ENCODE results near the gene CLDND2. TPM values are rescaled to one million over a fixed set of nuclear protein-coding genes. Genes with fewer than 3 reads are reported as not detected.

The CLDND2 gene
- total RNA-seq, 1 donor from 2014 or later, result not detected

DNA sequence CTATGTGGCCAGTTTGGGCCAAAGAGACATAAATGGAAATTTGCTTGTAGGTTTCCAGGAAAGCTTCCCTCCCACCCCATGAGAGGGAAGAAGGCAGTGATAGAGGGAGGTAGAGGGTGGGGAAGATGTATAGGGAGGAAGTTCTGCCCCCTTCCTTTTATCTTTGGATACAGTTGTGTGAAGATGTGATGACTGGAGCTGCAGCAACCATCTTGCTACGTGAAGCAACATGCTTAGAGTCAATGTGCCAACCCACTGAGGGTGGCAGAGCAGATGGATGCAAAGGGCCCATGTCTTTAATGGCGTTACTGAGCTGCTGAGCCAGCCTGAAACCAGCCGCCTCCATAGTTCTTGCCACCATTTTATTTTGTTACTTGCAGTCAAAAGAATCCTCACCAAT lies 37.6 kb downstream of the CLDND2 start:
- no peak for DNase-seq

DNA sequence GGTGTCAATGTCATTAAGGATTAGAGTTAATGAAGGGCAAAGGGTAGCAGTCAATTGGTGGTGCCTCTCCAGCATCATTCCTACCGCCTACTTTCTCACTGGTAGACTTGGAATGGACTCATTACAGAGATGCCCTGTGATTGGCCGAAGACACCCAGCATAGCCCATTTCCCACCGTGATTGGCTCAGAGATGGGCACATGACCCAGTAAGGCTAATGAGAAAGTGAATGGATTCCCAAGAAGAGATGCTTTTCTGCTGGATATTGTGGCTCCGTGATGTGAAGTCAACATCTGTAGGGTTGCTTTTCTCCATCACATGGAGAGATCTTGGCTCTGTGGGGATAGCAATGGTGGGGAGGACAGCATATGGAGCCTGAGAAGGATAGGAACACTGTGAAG lies 38.4 kb downstream of the CLDND2 start:
- DNase-seq, result no peak

DNA sequence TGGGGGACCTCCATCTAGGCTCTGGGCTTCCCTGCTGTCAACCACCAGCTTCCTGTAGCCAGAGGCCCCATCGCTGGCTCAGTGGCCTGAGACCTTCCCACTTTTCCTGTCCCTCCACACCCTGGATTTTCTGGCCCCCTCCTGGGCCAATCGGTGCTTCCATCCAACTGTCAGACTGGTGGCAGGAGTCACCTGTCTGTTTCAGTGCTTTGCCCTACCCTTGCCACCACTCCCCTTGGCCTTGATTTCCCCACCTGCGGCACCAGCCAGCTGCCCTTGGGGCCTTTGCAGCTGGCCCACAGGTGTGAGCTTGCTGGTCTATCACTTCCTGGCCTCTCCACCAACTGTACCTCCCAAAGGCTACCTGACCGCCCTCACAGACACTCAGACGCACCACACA lies 39.4 kb downstream of the CLDND2 start:
- no peak for DNase-seq

DNA sequence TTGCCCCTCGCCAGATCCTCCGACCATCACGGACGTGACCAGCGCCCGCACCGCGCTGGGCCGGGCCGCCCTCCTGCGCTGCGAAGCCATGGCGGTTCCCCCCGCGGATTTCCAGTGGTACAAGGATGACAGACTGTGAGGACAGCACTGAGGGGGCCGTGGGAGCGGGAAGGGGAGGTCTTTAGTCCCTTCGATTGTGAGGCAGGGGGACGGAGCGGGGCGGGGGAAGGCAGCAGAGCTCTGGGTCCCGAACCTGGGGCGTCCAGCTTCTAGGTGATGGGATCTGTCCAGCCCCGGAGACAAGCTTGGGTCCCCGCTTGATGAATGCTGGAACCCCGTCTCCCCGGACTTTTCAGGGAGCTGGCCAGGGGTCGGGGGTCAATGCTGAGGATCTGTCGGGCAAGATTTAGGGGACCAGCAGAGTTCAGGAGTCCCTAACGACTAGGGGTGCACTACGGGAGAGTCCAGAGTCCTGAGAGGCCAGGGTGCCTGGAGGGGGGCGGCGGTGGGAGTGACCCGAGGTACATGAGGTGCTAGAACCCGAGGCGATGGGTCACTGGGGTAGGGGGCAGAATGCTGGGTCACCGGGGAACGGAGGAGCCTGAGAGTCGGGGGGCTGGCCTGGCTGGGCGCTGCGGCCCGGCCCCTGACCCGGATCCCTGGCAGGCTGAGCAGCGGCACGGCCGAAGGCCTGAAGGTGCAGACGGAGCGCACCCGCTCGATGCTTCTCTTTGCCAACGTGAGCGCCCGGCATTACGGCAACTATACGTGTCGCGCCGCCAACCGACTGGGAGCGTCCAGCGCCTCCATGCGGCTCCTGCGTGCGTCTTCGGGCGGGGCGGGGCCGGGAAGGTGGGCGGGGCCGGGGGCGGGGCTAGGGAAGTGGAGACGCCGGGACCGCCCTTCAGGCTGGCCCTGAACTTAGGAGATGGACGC lies 41.5 kb downstream of the CLDND2 start:
- DNase-seq, result peak; percentile 61

GRCh38 chr19:51326216-51327065 lies 42.4 kb downstream of the CLDND2 start:
- DNase-seq, result no peak

DNA sequence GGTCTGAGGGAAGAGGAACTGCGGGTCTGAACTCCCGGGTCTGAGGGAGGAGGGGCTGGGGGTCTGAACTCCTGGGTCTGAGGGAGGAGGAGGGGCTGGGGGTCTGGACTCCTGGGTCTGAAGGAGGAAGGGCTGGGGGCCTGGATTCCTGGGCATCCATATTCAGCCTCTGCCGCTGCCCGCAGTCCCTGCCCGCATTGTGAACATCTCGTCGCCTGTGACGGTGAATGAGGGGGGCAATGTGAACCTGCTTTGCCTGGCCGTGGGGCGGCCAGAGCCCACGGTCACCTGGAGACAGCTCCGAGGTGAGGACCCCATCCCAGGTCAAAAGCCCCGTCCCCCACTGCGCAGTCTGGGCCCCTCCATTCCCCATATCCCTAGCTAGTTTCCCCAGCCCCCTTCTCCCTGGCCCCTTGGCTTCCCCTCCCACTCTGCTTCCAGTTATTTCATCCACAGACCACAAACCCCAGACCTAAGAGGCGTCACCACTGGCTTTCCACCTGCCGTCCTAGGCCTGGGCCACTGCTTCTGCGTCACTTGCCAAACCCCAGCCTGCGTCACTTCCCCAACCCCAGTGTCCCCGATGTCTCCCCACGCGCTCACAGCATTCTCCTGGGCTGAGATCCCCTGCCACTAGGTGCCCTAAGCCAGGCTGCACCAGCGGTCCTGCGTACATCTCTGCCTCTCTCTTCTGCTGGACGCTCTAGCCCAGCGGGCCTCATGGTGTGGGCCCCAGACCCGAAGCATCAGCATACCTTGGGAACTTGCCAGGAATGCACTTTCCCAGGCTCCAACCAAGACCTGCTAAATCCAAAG lies 43.4 kb downstream of the CLDND2 start:
- DNase-seq, result no peak

DNA sequence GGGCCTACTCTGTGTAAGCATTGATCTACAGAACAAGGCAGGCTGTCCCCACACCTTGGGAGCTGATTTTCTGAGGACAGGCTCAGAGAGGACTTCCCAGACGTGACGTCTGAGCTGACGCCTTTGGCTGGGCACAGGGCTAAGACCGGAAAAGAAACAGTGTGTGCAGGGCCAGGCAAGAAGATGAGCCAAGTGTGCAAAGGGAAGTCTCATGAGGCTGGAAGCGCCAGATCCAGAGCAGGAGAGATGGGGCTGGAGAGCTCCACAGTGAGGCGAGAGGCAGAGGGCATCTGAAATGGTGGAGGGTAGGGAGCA lies 44.7 kb downstream of the CLDND2 start:
- no peak for DNase-seq

- DNase-seq, result no peak
These were observed 45.2 kb downstream of the CLDND2 start for GRCh38 chr19:51323481-51324166.

GRCh38 chr19:51321799-51322198 lies 47.0 kb downstream of the CLDND2 start:
- DNase-seq, result no peak

DNA sequence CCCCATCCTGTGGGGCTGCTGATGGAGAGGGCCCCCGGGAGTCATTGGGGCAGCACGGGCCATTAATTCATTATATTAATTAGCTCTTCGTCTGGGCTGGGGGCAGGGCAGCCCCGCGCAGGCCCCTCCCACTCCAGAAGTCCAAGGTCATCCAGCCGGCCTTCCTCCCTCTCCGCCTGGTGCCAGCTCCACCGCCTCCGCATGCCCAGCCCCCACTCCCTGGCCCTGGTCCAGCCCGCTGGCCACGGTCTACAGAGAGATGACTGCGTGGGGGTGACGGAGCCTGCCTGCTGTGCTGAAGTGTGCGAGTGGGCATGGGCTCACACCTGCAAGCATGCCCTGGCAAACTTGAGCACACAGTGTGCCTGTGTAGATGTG lies 48.5 kb downstream of the CLDND2 start:
- no peak for DNase-seq

- no peak for DNase-seq
These were observed 49.0 kb downstream of the CLDND2 start for GRCh38 chr19:51319649-51320279.

- no peak for DNase-seq
These were observed 49.8 kb downstream of the CLDND2 start for GRCh38 chr19:51318687-51319648.

- no peak for DNase-seq
These were observed 50.8 kb downstream of the CLDND2 start for GRCh38 chr19:51317968-51318367.

GRCh38 chr19:51317376-51317775 lies 51.4 kb downstream of the CLDND2 start:
- no peak for DNase-seq

Other genes with a start within 250 kb of the CLDND2 start
- gene SIGLEC9, start 244.1 kb downstream of the CLDND2 start, total RNA-seq, result 0.21 TPM
- gene SIGLEC7, start 226.7 kb downstream of the CLDND2 start, total RNA-seq, result not detected
- gene CD33, start 143.9 kb downstream of the CLDND2 start, total RNA-seq, result 3.5 TPM
- gene SIGLECL1, start 117.9 kb downstream of the CLDND2 start, total RNA-seq, result not detected
- 0.10 TPM for gene IGLON5, start 57.4 kb downstream of the CLDND2 start, total RNA-seq
- 2.5 TPM for gene VSIG10L, start 26.9 kb downstream of the CLDND2 start, total RNA-seq
- gene ETFB, start 2.6 kb downstream of the CLDND2 start, total RNA-seq, result 71.3 TPM
- 2.3 TPM for gene NKG7, start 3.7 kb upstream of the CLDND2 start, total RNA-seq
- not detected for gene LIM2, start 19.0 kb upstream of the CLDND2 start, total RNA-seq
- not detected for gene C19orf84, start 21.6 kb upstream of the CLDND2 start, total RNA-seq
- 2.1 TPM for gene SIGLEC10, start 48.6 kb upstream of the CLDND2 start, total RNA-seq
- gene SIGLEC8, start 89.5 kb upstream of the CLDND2 start, total RNA-seq, result not detected
- gene CEACAM18, start 109.5 kb upstream of the CLDND2 start, total RNA-seq, result not detected
- not detected for gene SIGLEC12, start 132.8 kb upstream of the CLDND2 start, total RNA-seq
- gene SIGLEC6, start 162.7 kb upstream of the CLDND2 start, total RNA-seq, result not detected
- gene ZNF175, start 202.3 kb upstream of the CLDND2 start, total RNA-seq, result 10.9 TPM